Measurements from ENCODE around the gene ABT1. TPM values are rescaled to one million over a fixed set of nuclear protein-coding genes. Genes with fewer than 3 reads are reported as not detected.

Gene ABT1
- total RNA-seq, 4 donors from 2014 or later = 13.3 to 18.2 (median 16.1) TPM

- peaks cover 0 to 75% (median 16%) of the 10 kb centered on the region in 4 donors for H3K27me3 ChIP-seq
Measured at GRCh38 chr6:26578741-26579140, 18.0 kb upstream of the ABT1 start.

GRCh38 chr6:26581164-26581915 is 15.4 kb upstream of the ABT1 start:
- intact Hi-C loops (cut with DNase I) = no loop called here
- Histone ChIP-seq H3K27me3 (peaks cover 0 to 80% (median 16%) of the 10 kb centered on the region in 4 donors), H3K36me3 (no peaks in the 10 kb centered on the region)

More at GRCh38 chr6:26578741-26579140, 18.0 kb upstream of the ABT1 start:
- no peak overlapping the region for H3K27ac ChIP-seq (replicated peaks in 1 of 4)
- intact Hi-C loops (cut with DNase I) = no loop called here
- no peak for TF ChIP-seq EP300 (IDR thresholded peaks at IDR 0.05)
- no peak for TF ChIP-seq POLR2A (IDR thresholded peaks at IDR 0.05; ENCODE audit: low read depth)
- TF ChIP-seq POLR2AphosphoS5 (IDR thresholded peaks at IDR 0.05) = no peak
- no peak for TF ChIP-seq CTCF (IDR thresholded peaks at IDR 0.05)
- H3K4me3 ChIP-seq = no peak overlapping the region
- peaks cover 0 to 6% (median 5%) of the 10 kb centered on the region in 4 donors for H3K4me1 ChIP-seq
- H3K36me3 ChIP-seq = no peaks in the 10 kb centered on the region
- 86% methylated on average over 1 of the region's 1 CpG for WGBS
- DNase-seq (ENCODE audit: extremely low spot score) = no peak
- peaks cover 0 to 13% (median 6%) of the 10 kb centered on the region in 4 donors for H3K9me3 ChIP-seq

GRCh38 chr6:26588965-26589364 is 7.8 kb upstream of the ABT1 start:
- H3K27ac ChIP-seq (replicated peaks in 1 of 4) = no peak overlapping the region
- 91% methylated on average over 21 of the region's 21 CpGs for WGBS
- H3K4me1 ChIP-seq = no peaks in the 10 kb centered on the region
- DNase-seq (ENCODE audit: extremely low spot score) = no peak
- no peaks in the 10 kb centered on the region for H3K9me3 ChIP-seq
- H3K4me3 ChIP-seq = no peak overlapping the region
- TF ChIP-seq CTCF (IDR thresholded peaks at IDR 0.05) (no peak), EP300 (IDR thresholded peaks at IDR 0.05) (no peak), POLR2A (IDR thresholded peaks at IDR 0.05; ENCODE audit: low read depth) (no peak), POLR2AphosphoS5 (IDR thresholded peaks at IDR 0.05) (no peak)
- H3K27me3 ChIP-seq = peaks cover 0 to 76% (median 24%) of the 10 kb centered on the region in 4 donors
- intact Hi-C loops (cut with DNase I) = loop anchor here (5.0 kb wide), 1 partner anchor 252 kb away; no protein-coding TSS in a partner anchor
- no peaks in the 10 kb centered on the region for H3K36me3 ChIP-seq

More at GRCh38 chr6:26581164-26581915, 15.4 kb upstream of the ABT1 start:
- TF ChIP-seq POLR2AphosphoS5 (IDR thresholded peaks at IDR 0.05) = no peak
- no peak for TF ChIP-seq EP300 (IDR thresholded peaks at IDR 0.05)
- no peak for TF ChIP-seq POLR2A (IDR thresholded peaks at IDR 0.05; ENCODE audit: low read depth)
- TF ChIP-seq CTCF (IDR thresholded peaks at IDR 0.05) = no peak
- WGBS = 64% methylated on average over 4 of the region's 4 CpGs
- Histone ChIP-seq H3K9me3 (peaks cover 0 to 13% (median 6%) of the 10 kb centered on the region in 4 donors), H3K4me1 (peaks cover 0 to 6% (median 5%) of the 10 kb centered on the region in 4 donors), H3K27ac (replicated peaks in 1 of 4) (no peak overlapping the region), H3K4me3 (no peak overlapping the region)
- DNase-seq (ENCODE audit: extremely low spot score) = no peak

GRCh38 chr6:26592649-26593048 is 4.1 kb upstream of the ABT1 start:
- Histone ChIP-seq H3K9me3 (no peaks in the 10 kb centered on the region), H3K27ac (replicated peaks in 1 of 4) (no peak overlapping the region), H3K4me1 (peaks cover 8 to 20% (median 16%) of the 10 kb centered on the region in 4 donors), H3K4me3 (no peak overlapping the region), H3K27me3 (peaks cover 0 to 64% (median 25%) of the 10 kb centered on the region in 4 donors), H3K36me3 (no peaks in the 10 kb centered on the region)
- no peak for DNase-seq (ENCODE audit: extremely low spot score)
- 54% methylated on average over 4 of the region's 4 CpGs for WGBS
- intact Hi-C loops (cut with DNase I) = no loop called here
- no peak for TF ChIP-seq POLR2AphosphoS5 (IDR thresholded peaks at IDR 0.05)
- no peak for TF ChIP-seq CTCF (IDR thresholded peaks at IDR 0.05)
- no peak for TF ChIP-seq POLR2A (IDR thresholded peaks at IDR 0.05; ENCODE audit: low read depth)
- no peak for TF ChIP-seq EP300 (IDR thresholded peaks at IDR 0.05)
